ENCODE data around the gene EPHB6.

EPHB6 gene

GRCh38 chr7:142865766-142866165 lies 10.9 kb downstream of the EPHB6 start:
- DNase-seq (ENCODE audit: low read depth) = no peak

DNA sequence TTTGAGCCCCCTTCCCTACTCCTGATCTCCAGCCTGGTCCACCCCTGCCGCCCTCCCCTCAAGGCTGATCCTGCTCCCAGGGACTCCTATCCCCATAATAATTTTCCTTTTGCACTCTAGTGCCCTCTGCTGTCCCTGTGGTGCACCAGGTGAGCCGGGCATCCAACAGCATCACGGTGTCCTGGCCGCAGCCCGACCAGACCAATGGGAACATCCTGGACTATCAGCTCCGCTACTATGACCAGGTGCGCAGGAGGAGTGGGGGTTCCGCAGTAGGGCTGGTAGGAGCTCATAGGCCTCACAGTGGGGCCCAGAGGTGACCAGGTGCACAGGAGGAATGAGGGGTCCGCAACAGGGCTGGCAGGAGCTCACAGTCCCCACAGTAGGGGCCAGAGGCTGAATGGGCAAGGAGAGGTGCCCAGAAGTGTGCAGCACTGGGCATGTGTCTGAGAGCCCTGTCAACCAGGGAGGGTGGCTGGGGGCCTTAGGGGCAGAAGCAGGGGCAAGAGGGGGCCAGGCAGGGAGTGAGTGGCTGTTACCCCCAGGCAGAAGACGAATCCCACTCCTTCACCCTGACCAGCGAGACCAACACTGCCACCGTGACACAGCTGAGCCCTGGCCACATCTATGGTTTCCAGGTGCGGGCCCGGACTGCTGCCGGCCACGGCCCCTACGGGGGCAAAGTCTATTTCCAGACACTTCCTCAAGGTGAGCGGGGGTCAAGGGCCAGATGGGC lies 11.7 kb downstream of the EPHB6 start:
- DNase-seq (ENCODE audit: low read depth) = no peak

DNA sequence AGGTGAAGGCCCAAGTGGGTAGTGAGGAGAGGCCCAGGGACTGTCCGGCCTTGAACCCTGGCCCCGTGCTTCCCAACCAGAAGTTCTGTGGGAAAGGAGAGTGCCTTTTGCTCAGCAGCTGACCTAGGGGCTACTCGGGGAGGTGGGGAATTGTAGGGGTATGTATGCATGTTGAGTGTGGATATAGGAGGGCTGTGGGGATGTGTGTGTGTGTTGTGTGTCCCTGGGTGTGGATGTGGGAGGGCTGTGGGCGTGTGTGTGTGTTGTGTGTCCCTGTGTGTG lies 12.2 kb downstream of the EPHB6 start:
- DNase-seq (ENCODE audit: low read depth) = no peak

DNA sequence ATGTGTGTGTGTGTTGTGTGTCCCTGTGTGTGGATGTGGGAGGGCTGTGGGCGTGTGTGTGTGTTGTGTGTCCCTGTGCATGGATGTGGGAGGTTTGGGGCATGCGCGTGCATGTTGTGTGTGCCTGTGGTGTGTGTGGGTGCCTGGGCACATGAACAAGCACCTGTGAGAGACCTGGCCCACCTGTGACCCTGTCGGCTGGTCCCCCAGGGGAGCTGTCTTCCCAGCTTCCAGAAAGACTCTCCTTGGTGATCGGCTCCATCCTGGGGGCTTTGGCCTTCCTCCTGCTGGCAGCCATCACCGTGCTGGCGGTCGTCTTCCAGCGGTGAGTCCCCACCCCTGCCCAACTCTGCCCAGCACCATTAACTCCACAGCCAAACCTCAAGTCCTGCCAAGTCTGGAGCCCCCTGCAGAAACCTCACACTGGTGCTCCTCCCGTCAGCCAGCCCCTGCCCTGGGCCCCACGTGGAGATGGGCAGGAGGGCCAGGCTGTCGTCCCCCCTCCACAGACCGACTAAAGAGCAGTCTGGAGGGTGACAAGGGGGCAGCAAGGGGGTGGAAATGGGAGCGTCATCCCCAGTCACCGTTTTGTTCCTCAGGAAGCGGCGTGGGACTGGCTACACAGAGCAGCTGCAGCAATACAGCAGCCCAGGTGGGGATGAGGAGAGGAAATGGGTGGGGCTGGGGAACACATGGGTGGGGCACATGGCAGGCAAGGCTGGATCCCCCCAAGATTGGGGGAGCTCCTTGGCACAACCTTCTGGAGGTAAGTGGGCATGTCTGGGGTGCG lies 12.7 kb downstream of the EPHB6 start:
- no peak for DNase-seq (ENCODE audit: low read depth)

DNA sequence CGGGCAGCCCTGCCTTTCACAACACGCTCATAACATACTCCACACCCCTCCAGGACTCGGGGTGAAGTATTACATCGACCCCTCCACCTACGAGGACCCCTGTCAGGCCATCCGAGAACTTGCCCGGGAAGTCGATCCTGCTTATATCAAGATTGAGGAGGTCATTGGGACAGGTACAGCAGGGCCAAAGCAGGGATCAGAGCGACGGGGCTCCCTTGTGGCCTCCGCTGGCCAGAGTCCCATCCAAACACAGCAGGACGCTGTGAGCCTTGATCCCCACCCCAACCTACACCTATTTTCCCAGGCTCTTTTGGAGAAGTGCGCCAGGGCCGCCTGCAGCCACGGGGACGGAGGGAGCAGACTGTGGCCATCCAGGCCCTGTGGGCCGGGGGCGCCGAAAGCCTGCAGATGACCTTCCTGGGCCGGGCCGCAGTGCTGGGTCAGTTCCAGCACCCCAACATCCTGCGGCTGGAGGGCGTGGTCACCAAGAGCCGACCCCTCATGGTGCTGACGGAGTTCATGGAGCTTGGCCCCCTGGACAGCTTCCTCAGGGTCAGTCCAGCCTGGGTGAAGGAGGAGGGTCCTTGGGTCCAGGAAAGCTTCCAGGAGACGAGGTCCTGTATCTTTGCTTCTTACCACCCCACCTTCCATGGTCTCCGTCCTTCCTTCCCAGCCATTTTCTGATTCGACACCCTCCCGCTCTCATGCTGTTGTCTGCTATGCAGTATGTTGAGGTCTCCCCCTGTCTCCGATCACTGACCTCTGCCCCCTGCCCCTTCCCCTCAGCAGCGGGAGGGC lies 13.5 kb downstream of the EPHB6 start:
- DNase-seq (ENCODE audit: low read depth) = no peak

DNA sequence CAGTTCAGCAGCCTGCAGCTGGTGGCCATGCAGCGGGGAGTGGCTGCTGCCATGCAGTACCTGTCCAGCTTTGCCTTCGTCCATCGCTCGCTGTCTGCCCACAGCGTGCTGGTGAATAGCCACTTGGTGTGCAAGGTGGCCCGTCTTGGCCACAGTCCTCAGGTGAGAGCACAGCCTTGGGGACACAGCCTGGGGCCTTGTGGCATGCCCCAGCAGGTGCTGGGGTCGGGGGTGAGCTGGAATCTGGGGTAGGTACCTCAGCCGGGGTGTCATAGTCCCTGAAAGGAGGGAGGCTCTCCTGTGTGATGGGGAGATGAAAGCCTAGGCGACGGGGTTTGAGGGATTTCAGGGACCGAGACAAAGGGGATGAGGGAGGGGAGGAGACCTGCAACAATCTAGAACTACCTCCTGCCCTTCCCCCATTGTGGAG lies 14.1 kb downstream of the EPHB6 start:
- no peak for DNase-seq (ENCODE audit: low read depth)

- DNase-seq (ENCODE audit: low read depth) = no peak
Measured at GRCh38 chr7:142869434-142869833, 14.6 kb downstream of the EPHB6 start.

GRCh38 chr7:142870147-142870559 lies 15.3 kb downstream of the EPHB6 start:
- DNase-seq (ENCODE audit: low read depth) = no peak

DNA sequence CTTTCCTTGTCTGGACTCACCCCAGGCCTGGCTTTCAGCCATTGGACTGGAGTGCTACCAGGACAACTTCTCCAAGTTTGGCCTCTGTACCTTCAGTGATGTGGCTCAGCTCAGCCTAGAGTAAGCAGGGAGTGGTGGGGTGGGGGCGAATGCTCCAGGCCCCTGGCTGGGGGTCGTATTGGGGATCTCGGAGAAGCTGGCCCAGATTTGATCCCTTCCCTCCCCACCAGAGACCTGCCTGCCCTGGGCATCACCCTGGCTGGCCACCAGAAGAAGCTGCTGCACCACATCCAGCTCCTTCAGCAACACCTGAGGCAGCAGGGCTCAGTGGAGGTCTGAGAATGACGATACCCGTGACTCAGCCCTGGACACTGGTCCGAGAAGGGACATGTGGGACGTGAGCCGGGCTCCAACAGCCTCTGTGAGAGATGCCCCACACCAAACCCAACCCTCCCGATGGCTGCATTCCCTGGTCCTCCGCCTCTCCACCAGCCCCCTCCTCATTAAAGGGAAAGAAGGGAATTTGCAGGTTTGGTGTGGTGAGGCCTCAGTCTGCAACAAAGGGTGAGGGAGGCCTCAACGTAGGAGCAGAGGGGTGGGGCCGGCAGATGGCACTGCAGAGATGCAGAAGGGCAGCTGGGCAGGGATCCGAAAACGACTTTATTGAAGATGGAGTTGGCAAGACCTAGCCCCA lies 15.8 kb downstream of the EPHB6 start:
- DNase-seq (ENCODE audit: low read depth) = no peak

DNA sequence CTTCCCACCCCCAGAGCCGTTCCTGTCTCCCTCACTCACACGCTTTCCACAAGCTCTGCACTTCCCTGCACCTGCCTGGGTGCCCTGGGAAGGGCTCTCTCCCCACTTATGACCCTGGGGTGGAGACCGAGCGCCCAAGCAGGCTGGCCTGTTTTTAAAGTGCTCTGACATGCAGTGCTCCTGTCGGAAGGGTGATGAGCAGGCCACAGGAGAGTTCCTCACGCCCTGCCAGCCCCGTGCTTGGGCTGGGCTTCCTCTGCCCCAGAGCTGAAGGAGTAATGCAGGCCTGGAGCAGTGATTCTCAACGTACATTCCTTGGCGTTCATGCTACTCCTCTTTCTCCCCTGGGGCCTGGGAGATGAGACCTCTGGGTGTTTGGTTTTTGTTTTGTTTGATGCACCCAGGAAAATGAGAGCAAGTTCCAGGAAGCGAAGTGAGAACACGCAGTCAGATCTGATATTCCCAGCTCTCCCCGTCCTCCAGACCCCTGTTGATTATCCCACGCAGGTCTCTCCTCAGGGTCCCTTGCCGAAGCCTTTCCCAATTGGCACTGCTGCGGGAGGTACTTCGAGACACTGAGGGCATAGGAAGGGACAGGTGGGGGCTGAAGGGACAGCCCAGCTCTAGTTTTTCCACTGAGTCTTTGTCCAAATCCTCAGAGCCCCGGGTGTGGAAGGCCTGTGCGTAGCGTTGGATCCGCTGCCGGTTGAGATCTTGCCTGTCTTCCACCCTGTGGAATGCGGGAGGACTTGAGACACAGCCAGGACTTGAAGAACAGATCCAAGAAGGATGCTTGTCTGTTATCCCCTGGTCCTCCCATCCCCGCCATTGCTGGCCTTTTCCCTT lies 16.6 kb downstream of the EPHB6 start:
- DNase-seq (ENCODE audit: low read depth) = no peak

GRCh38 chr7:142872106-142872675 lies 17.3 kb downstream of the EPHB6 start:
- no peak for DNase-seq (ENCODE audit: low read depth)

DNA sequence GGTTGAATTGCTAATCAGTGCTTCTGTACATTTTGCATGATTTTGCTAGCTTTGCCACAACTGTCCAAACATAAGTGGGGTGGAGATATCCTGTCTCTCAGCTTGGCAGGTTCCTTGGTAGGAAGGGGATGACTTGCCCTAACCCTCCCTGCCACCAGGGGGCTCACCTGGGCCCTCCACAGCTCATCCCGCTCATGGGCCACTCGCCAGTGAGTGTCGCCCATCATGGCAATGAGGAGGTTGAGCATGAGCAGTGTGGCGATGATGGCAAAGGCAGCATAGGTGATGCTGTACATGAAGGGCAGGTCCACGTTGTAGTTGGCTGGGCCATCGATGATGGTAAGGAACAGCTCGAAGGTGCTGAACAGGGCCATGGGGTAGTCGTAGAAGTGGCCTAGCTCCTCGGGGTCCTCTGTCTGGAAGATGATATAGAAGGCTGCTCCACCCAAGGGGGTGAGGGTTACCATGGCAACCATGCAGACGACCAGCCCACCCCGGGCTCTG lies 18.5 kb downstream of the EPHB6 start:
- DNase-seq (ENCODE audit: low read depth) = no peak

DNA sequence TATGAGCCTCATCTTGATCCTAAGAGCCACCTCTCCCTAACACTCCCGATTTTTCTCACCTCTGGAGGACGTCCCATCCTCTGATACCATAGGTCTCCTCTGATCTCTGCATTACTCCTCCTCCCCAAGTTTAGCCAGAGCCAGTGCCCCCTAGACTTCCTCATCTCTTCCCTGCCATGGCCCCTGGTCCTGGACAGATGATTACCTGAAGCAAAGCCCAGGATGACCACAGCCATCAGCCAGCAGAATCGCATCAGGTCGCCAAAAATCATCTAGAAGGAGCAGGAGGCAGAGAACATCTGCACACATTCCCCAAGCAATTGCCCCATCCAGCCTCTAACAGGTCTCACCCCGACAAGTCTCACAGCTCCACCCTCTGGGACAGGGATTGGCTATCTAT lies 19.0 kb downstream of the EPHB6 start:
- no peak for DNase-seq (ENCODE audit: low read depth)

DNA sequence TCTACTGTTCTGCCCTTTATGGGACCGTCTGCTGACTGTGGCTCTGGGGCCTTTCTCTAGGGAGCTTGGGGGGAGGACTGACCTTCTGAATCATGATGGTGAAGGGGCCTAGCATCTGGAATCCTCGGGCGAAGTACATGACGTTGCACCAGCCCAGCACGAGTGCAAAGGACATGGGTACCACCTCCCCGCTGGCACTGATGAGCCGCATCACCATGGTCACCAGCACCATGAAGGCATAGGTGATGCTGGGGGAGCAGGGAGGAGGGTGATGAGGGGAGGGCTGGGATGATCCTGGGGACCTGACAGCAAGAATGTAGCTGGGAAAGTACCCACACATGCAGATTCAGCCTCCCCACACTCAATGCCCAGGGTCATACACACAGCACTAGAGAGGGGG lies 19.5 kb downstream of the EPHB6 start:
- DNase-seq (ENCODE audit: low read depth) = no peak

DNA sequence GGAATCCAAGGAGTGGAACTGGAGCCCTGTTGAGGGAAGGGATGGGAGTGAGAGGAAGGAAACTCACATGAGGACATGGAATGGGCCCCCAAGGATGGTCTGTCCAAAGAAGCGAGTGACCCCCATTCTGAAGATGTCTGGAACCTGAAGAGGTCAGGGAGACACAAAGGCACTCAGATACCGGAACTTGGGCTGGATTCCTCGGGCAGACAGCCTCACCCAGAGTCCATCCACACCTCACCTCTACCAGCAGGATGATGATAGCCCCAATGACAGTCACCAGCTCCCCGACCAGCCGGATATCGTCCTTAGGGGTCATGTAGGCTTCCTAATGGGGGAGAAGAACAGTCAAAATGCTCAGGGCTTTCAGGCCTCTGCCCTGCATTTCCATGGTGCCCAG lies 20.0 kb downstream of the EPHB6 start:
- DNase-seq (ENCODE audit: low read depth) = no peak

DNA sequence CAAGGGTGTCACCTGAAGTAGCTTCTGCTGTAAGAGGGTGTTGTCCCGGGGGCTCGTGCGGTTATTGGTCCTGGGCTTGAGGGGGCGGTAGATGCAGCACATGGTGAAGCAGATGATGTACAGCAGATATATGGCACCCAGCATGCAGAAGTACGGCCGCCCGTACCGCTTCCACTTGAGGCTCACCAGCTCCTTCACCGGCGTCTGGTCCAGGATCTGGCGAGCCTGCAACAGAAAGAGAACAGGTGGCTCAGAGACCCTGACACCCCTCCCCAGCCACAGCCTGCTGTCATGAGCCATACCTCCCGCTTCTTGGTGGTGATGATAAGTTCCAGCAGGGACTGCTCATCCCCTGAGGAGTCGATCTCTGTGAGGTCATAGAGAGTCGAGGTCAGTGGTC lies 20.6 kb downstream of the EPHB6 start:
- DNase-seq (ENCODE audit: low read depth) = no peak

- no peak for DNase-seq (ENCODE audit: low read depth)
Measured at GRCh38 chr7:142876236-142876960, 21.5 kb downstream of the EPHB6 start.

- no peak for DNase-seq (ENCODE audit: low read depth)
Measured at GRCh38 chr7:142876991-142877910, 22.4 kb downstream of the EPHB6 start.

- no peak for DNase-seq (ENCODE audit: low read depth)
Measured at GRCh38 chr7:142878315-142878714, 23.4 kb downstream of the EPHB6 start.
